Kidney (tissue), 14 donors: Measurements from ENCODE around the gene UPF3A. TPM values are rescaled to one million over a fixed set of nuclear protein-coding genes. Genes with fewer than 3 reads are reported as not detected.

Experiments
- DNase-seq, 5 donors: peaks; one replicate each; pipeline ENCODE4 v3.0.0-alpha.2; 2013 to 2020
- FAIRE-seq: peaks from 2 replicates; lab custom pipeline; 2012; peaks lifted over from hg19 to GRCh38; lab: Jason Lieb, UNC
- H3K27ac ChIP-seq, 2 donors: one replicate each; pipeline ENCODE4 v1.7.0; 2013; ENCODE audit warnings: low read depth in 2 of 2, low read length in 2 of 2, inconsistent platforms in 1 of 2
- H3K27me3 ChIP-seq: one replicate; pipeline ENCODE4 v1.7.1; 2013; ENCODE audit warnings: low read length, inconsistent platforms; ENCODE audit not compliant: control insufficient read depth, insufficient read depth
- H3K36me3 ChIP-seq, 3 donors: one replicate each; pipeline versions ENCODE4 v1.7.0 to v1.7.1; 2013; ENCODE audit warnings: low read length in 3 of 3, control low read depth in 1 of 3, inconsistent platforms in 1 of 3; ENCODE audit not compliant: insufficient read depth in 3 of 3, control insufficient read depth in 2 of 3
- H3K4me1 ChIP-seq, 3 donors: one replicate each; pipeline versions ENCODE4 v1.7.0 to v1.7.1; 2013; ENCODE audit warnings: low read length in 3 of 3, inconsistent platforms in 1 of 3, low read depth in 1 of 3; ENCODE audit not compliant: control insufficient read depth in 2 of 3, insufficient read depth in 2 of 3
- H3K4me3 ChIP-seq, 3 donors: one replicate each; pipeline versions ENCODE4 v1.7.0 to v1.8.1; 2013; ENCODE audit warnings: low read length in 3 of 3, control low read depth in 1 of 3, inconsistent platforms in 1 of 3
- H3K9ac ChIP-seq, 3 donors: one replicate each; pipeline versions ENCODE4 v1.7.0 to v1.7.1; 2013; ENCODE audit warnings: low read length in 3 of 3, control low read depth in 1 of 3, inconsistent platforms in 1 of 3
- H3K9me3 ChIP-seq, 3 donors: one replicate each; pipeline versions ENCODE4 v1.7.0 to v1.7.1; 2013; ENCODE audit warnings: low read length in 3 of 3, control low read depth in 1 of 3, inconsistent platforms in 1 of 3; ENCODE audit not compliant: control insufficient read depth in 2 of 3, insufficient read depth in 1 of 3
- CTCF ChIP-seq: IDR thresholded peaks from 3 replicates; pipeline ENCODE4 v1.5.1; 2012; ENCODE audit warnings: mild to moderate bottlenecking, moderate library complexity, borderline replicate concordance; ENCODE audit not compliant: insufficient read depth; ENCODE audit errors: extremely low read depth
- intact Hi-C: fragments of 100-400 bp; cut with DNase I; formaldehyde crosslinking; loops from one replicate; pipeline ENCODE4 v1.11.1; 2022
- polyA plus RNA-seq: library from polyadenylated mRNA; stranded (reverse); fragments of 350-450 nt; fragmentation: Illumina TruSeq; extraction: RNeasy Lipid Tissue Mini Kit (QIAGEN cat#74804); gene quantifications from one replicate; pipeline ENCODE4 v1.2.3, GENCODE V29; 2014; ENCODE audit warnings: low read depth, low replicate concordance; ENCODE audit not compliant: insufficient read depth
- total RNA-seq: library from RNA; stranded (reverse); fragmentation: NEBNext Ultra II Directional; extraction: Animal tissue kit (Norgen Biotek cat#: 25700); gene quantifications from one replicate; pipeline ENCODE4 v1.2.1, GENCODE V29; 2021
- donor health status: control.
- donor health status: control.
- donor health status: control.
- donor health status: control.
- donor health status: control.
- donor health status: DM: yes; HTN: yes; CAD: no.
- donor health status: Normal renal cell carcinoma (clear cell type).

UPF3A gene
- total and polyA plus RNA-seq, 2 donors from 2014 or later: 34.5 to 41.7 TPM

GRCh38 chr13:114259974-114260373, 21.4 kb upstream of the UPF3A start:
- Histone ChIP-seq H3K27ac (no peak overlapping the region), H3K36me3 (peaks cover 17 to 59% (median 37%) of the 10 kb centered on the region in 3 donors), H3K4me1 (no peaks in the 10 kb centered on the region), H3K9ac (no peak overlapping the region), H3K27me3 (no peaks in the 10 kb centered on the region), H3K9me3 (no peaks in the 10 kb centered on the region), H3K4me3 (no peak overlapping the region)
- FAIRE-seq (no peak), DNase-seq (no peak)
- intact Hi-C loops: no loop called here
- no peak for TF ChIP-seq CTCF

DNA sequence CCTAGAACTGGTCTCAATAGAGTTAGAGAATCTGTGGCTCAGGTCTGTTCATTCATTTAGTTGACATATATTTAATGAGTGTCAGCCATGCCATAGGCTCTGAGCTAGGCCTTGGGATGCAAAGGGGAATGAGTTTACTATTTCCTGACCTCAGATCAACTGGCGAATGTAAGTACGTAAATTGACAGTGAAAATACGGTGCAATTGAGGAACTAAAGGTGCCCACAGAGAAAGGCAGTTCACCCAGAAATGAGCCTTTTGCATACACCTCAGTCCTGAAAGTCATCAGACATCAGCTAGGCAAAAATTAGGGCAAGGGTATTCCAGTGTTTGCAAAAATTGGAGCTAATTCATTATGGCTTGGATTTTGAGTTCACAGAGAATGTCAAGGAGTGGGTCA, 20.6 kb upstream of the UPF3A start:
- no peak for TF ChIP-seq CTCF
- DNase-seq: no peak
- no peak for FAIRE-seq
- no peak overlapping the region for H3K27ac ChIP-seq
- no peaks in the 10 kb centered on the region for H3K27me3 ChIP-seq
- H3K4me1 ChIP-seq: no peaks in the 10 kb centered on the region
- peaks cover 17 to 59% (median 42%) of the 10 kb centered on the region in 3 donors for H3K36me3 ChIP-seq
- H3K4me3 ChIP-seq: no peak overlapping the region
- intact Hi-C loops: no loop called here
- H3K9me3 ChIP-seq: no peaks in the 10 kb centered on the region
- H3K9ac ChIP-seq: no peak overlapping the region

GRCh38 chr13:114261328-114261965, 20.0 kb upstream of the UPF3A start:
- H3K9ac ChIP-seq: no peak overlapping the region
- no peaks in the 10 kb centered on the region for H3K27me3 ChIP-seq
- intact Hi-C loops: no loop called here
- no peak for DNase-seq
- no peaks in the 10 kb centered on the region for H3K9me3 ChIP-seq
- no peak overlapping the region for H3K4me3 ChIP-seq
- H3K27ac ChIP-seq: no peak overlapping the region
- TF ChIP-seq CTCF: no peak
- peaks cover 15 to 63% (median 48%) of the 10 kb centered on the region in 3 donors for H3K36me3 ChIP-seq
- H3K4me1 ChIP-seq: no peaks in the 10 kb centered on the region
- no peak for FAIRE-seq
